Caco-2 (cell line): ENCODE data around the gene CBX4. TPM values are rescaled to one million over a fixed set of nuclear protein-coding genes. Genes with fewer than 3 reads are reported as not detected.
A peak's percentile ranks its signal among the peaks of the same experiment; 100 is the strongest.

ENCODE experiments used
- BruUV-seq: library from RNA; stranded (reverse); fragments of 400-500 nt; replicated peaks from 2 replicates; lab custom pipeline; 2021; lab: Mats Ljungman, UMichigan
- CTCF ChIA-PET: fragments of 300-600 bp; sonication (Branson Sonifier 250); formaldehyde crosslinking; loops from one replicate; lab custom pipeline; 2022; ENCODE audit warnings: antibody characterized with exemption; lab: Charles Lee
- POLR2A ChIA-PET: fragments of 300-600 bp; sonication (Branson Sonifier 250); formaldehyde crosslinking; loops from one replicate; lab custom pipeline; 2022; ENCODE audit warnings: antibody characterized with exemption; lab: Charles Lee
- DNase-seq, 2 experiments: peaks; one replicate each; pipeline versions ENCODE4 v3.0.0 to v3.0.0-alpha.2; 2020 to 2022
- H3K27me3 ChIP-seq: replicated peaks from 2 replicates; pipeline ENCODE4 v1.6.0; 2011; ENCODE audit warnings: low read length; ENCODE audit not compliant: control insufficient read depth, insufficient read depth
- H3K36me3 ChIP-seq: 2 replicates; pipeline ENCODE4 v1.5.1; 2011; ENCODE audit warnings: low read length; ENCODE audit not compliant: control insufficient read depth, insufficient read depth
- H3K4me1 ChIP-seq: fragments of 250-450 bp; sonication (Bioruptor Pico); 2 replicates; pipeline ENCODE4 v1.5.1; 2020; ENCODE audit warnings: mild to moderate bottlenecking
- H3K4me3 ChIP-seq: 2 replicates; pipeline ENCODE4 v1.5.1; 2011; ENCODE audit warnings: low read depth, mild to moderate bottlenecking, control low read depth, low read length
- H3K9me3 ChIP-seq: fragments of 250-450 bp; sonication (Bioruptor Pico); 2 replicates; pipeline ENCODE4 v1.5.1; 2020; ENCODE audit warnings: mild to moderate bottlenecking, moderate library complexity
- H3K27ac Mint-ChIP-seq: one replicate; pipeline ENCODE4 v1.8.0; 2022; ENCODE audit warnings: mixed read lengths; ENCODE audit not compliant: unreplicated experiment
- H3K27me3 Mint-ChIP-seq: one replicate; pipeline ENCODE4 v1.8.0; 2022; ENCODE audit warnings: mixed read lengths; ENCODE audit not compliant: insufficient read depth, unreplicated experiment
- H3K36me3 Mint-ChIP-seq: one replicate; pipeline ENCODE4 v1.8.0; 2022; ENCODE audit warnings: mild to moderate bottlenecking, mixed read lengths; ENCODE audit not compliant: insufficient read depth, unreplicated experiment
- H3K4me1 Mint-ChIP-seq: one replicate; pipeline ENCODE4 v1.8.0; 2022; ENCODE audit warnings: low read depth, mixed read lengths; ENCODE audit not compliant: unreplicated experiment
- H3K4me3 Mint-ChIP-seq: one replicate; pipeline ENCODE4 v1.8.0; 2022; ENCODE audit warnings: mild to moderate bottlenecking, moderate library complexity, mixed read lengths; ENCODE audit not compliant: unreplicated experiment
- H3K9me3 Mint-ChIP-seq: one replicate; pipeline ENCODE4 v1.8.0; 2022; ENCODE audit warnings: mixed read lengths; ENCODE audit not compliant: unreplicated experiment
- CTCF ChIP-seq, 2 experiments: fragments of 200-600 bp in 1 of 2; IDR thresholded peaks; 1 replicate in 1 of 2; 2 replicates in 1 of 2; pipeline versions ENCODE4 v1.5.1 to v1.8.0; 2011 to 2022; ENCODE audit warnings: antibody characterized with exemption in 1 of 2, control low read depth in 1 of 2, inconsistent platforms in 1 of 2, low read depth in 1 of 2, low read length in 1 of 2, mild to moderate bottlenecking in 1 of 2, moderate library complexity in 1 of 2; ENCODE audit not compliant: insufficient read depth in 1 of 2, severe bottlenecking in 1 of 2, unreplicated experiment in 1 of 2
- intact Hi-C: fragments of 100-400 bp; cut with micrococcal nuclease; formaldehyde crosslinking; loops from one replicate; pipeline ENCODE4 v1.10.0; 2022; ENCODE audit not compliant: unreplicated experiment
- total RNA-seq: library from RNA; stranded (reverse); gene quantifications from 2 replicates; pipeline ENCODE4 v1.2.3, GENCODE V29; 2022

CBX4 gene
- total RNA-seq, 1 experiment from 2014 or later = 114 TPM

- Mint-ChIP-seq H3K36me3 (peaks cover 57% of the 10 kb centered on the region), H3K27ac (peak overlapping the region; percentile 91), H3K4me3 (peak overlapping the region; percentile 80), H3K4me1 (no peaks in the 10 kb centered on the region), H3K9me3 (no peaks in the 10 kb centered on the region), H3K27me3 (no peaks in the 10 kb centered on the region)
- peak; percentile 92 to 93 for DNase-seq
- peak; percentile 46 to 59 for TF ChIP-seq CTCF (IDR thresholded peaks at IDR 0.05; ENCODE audit: insufficient read depth in 1 of 2, low read depth in 1 of 2, low read length in 1 of 2, severe bottlenecking in 1 of 2, unreplicated experiment in 1 of 2)
- no TSS peak for BruUV-seq
- ChIA-PET CTCF (interaction anchor here (0.6 to 4.2 kb wide), 23 partner anchors 23 to 285 kb away, joined by 3 to 87 read pairs (median 4); partner anchors contain the start of gene CBX8), POLR2A (interaction anchor here (0.5 to 8.0 kb wide), 21 partner anchors 9 to 152 kb away, joined by 3 to 174 read pairs (median 5); partner anchors contain the start of gene CBX8)
- Histone ChIP-seq H3K36me3 (peaks cover 4% of the 10 kb centered on the region), H3K4me1 (peaks cover 51% of the 10 kb centered on the region), H3K27me3 (no peaks in the 10 kb centered on the region), H3K4me3 (peak overlapping the region; percentile 68), H3K9me3 (no peaks in the 10 kb centered on the region)
- intact Hi-C loops = loop anchor here (1.0 to 2.0 kb wide), 3 partner anchors 30 to 98 kb away; no protein-coding TSS in a partner anchor
Observed at GRCh38 chr17:79840269-79840988, 1.2 kb upstream of the CBX4 start.

- H3K27ac Mint-ChIP-seq = peak overlapping the region; percentile 80
- no TSS peak for BruUV-seq
- no peaks in the 10 kb centered on the region for H3K9me3 Mint-ChIP-seq
- H3K27me3 Mint-ChIP-seq = no peaks in the 10 kb centered on the region
- no peaks in the 10 kb centered on the region for H3K27me3 ChIP-seq
- DNase-seq = peak in 1 of 2 experiments; percentile 55
- peak overlapping the region; percentile 77 for H3K4me3 ChIP-seq
- no peak for TF ChIP-seq CTCF (IDR thresholded peaks at IDR 0.05; ENCODE audit: insufficient read depth in 1 of 2, low read depth in 1 of 2, low read length in 1 of 2, severe bottlenecking in 1 of 2, unreplicated experiment in 1 of 2)
- peaks cover 5% of the 10 kb centered on the region for H3K36me3 ChIP-seq
- peaks cover 71% of the 10 kb centered on the region for H3K36me3 Mint-ChIP-seq
- no peaks in the 10 kb centered on the region for H3K4me1 Mint-ChIP-seq
- peak overlapping the region; percentile 80 for H3K4me3 Mint-ChIP-seq
- H3K4me1 ChIP-seq = peaks cover 51% of the 10 kb centered on the region
- ChIA-PET CTCF (interaction anchor here (0.6 to 4.2 kb wide), 25 partner anchors 10 to 407 kb away, joined by 3 to 87 read pairs (median 6); partner anchors contain the start of gene CBX8), POLR2A (interaction anchor here (0.5 to 8.0 kb wide), 20 partner anchors 10 to 1681 kb away, joined by 3 to 174 read pairs (median 5); partner anchors contain the start of gene CBX8)
- no peaks in the 10 kb centered on the region for H3K9me3 ChIP-seq
- intact Hi-C loops = loop anchor here (1.0 to 5.0 kb wide), 2 partner anchors 36 to 155 kb away; no protein-coding TSS in a partner anchor
Observed at GRCh38 chr17:79838522-79839274, 542 bp downstream of the CBX4 start.
